Gastroesophageal sphincter (tissue), 4 donors: ENCODE results near the gene PCARE. TPM values are rescaled to one million over a fixed set of nuclear protein-coding genes. Genes with fewer than 3 reads are reported as not detected.

Experiments
- ATAC-seq: fragments of 150-250 bp; one replicate; pipeline ENCODE4 v1.9.1; 2016; ENCODE audit warnings: mild to moderate bottlenecking, moderate library complexity
- H3K27ac ChIP-seq, 4 donors: fragments of 200-600 bp; sonication (generic) in 3 of 4; 1 replicate in 3 of 4; 2 replicates in 1 of 4; pipeline ENCODE4 v1.5.1; 2016 to 2019
- H3K27me3 ChIP-seq: fragments of 200-600 bp; sonication (generic); one replicate; pipeline ENCODE4 v1.5.1; 2019
- H3K36me3 ChIP-seq, 2 donors: fragments of 200-600 bp; sonication (generic); one replicate each; pipeline ENCODE4 v1.5.1; 2019; ENCODE audit warnings: control low read depth in 1 of 2
- H3K4me1 ChIP-seq, 3 donors: fragments of 200-600 bp; sonication (generic); 1 replicate in 2 of 3; 2 replicates in 1 of 3; pipeline ENCODE4 v1.5.1; 2016 to 2019; ENCODE audit warnings: control low read depth in 2 of 3
- H3K4me3 ChIP-seq, 2 donors: fragments of 200-600 bp; sonication (generic); one replicate each; pipeline ENCODE4 v1.5.1; 2019; ENCODE audit warnings: mild to moderate bottlenecking in 1 of 2, moderate library complexity in 1 of 2
- H3K9me3 ChIP-seq, 3 donors: fragments of 200-600 bp; sonication (generic); one replicate each; pipeline ENCODE4 v1.5.1; 2017 to 2019; ENCODE audit warnings: control low read depth in 2 of 3
- EP300 ChIP-seq: sonication (generic); formaldehyde crosslinking; IDR thresholded peaks from one replicate; pipeline ENCODE4 v1.6.1; 2017; ENCODE audit warnings: antibody characterized with exemption, mild to moderate bottlenecking
- POLR2A ChIP-seq, 2 donors: fragments of 450-650 bp; IDR thresholded peaks; one replicate each; pipeline ENCODE4 v1.6.1; 2017; ENCODE audit warnings: antibody characterized with exemption in 2 of 2, mild to moderate bottlenecking in 2 of 2, moderate library complexity in 1 of 2
- POLR2AphosphoS5 ChIP-seq: sonication (generic); formaldehyde crosslinking; IDR thresholded peaks from one replicate; pipeline ENCODE4 v1.6.1; 2017; ENCODE audit warnings: antibody characterized with exemption
- WGBS, 2 donors: methylation state at CpG; one replicate each; pipeline ENCODE4 v1.1.5; 2018; ENCODE audit warnings: low coverage in 1 of 2; 5-methylcytosine and 5-hydroxymethylcytosine counted together
- total RNA-seq, 4 donors: library from RNA; depleted of rRNA; stranded (reverse); fragments of >200 nt; gene quantifications; one replicate each; pipeline ENCODE4 v1.1.0, GENCODE V29; 2016
- TF ChIP-seq, protein P1 (sequence below), 4 experiments: fragments of 200-600 bp in 2 of 4; fragments of 450-650 bp in 2 of 4; sonication (generic) in 1 of 4; IDR thresholded peaks; one replicate each; pipeline ENCODE4 v1.5.1; 2017 to 2019; ENCODE audit warnings: antibody characterized with exemption in 4 of 4, mild to moderate bottlenecking in 2 of 4, moderate library complexity in 2 of 4

PCARE gene
- total RNA-seq, 4 donors from 2014 or later = under 0.01 TPM; not detected in 3

DNA sequence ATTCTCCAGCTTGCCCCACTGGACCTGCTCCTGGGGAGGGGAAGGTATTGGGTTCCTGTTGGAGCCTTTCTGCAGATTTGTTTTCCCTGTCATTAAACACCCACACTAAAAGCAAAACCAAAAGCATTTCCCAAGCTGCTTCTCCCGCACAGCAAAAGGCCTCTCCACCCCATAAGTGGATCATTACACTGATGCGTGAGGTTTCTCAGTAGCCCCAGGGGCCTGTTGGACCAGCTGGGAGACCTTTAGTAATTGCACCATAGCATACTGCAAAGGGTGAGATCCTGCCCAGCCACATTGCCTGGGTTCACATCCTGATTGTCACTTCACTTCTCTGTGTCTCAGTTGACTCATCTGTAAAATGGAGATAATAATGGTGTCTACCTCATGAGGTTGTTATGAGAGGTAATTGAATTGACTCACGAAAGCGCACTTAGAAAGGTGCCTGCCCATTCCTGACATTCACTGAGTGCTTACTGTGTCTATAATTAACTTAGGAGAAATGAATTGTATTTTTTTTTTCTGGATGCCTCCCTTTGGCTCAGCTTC lies 49.4 kb downstream of the PCARE start:
- 71 to 76% methylated on average over 4 of the region's 4 CpGs for WGBS, 2 donors

DNA sequence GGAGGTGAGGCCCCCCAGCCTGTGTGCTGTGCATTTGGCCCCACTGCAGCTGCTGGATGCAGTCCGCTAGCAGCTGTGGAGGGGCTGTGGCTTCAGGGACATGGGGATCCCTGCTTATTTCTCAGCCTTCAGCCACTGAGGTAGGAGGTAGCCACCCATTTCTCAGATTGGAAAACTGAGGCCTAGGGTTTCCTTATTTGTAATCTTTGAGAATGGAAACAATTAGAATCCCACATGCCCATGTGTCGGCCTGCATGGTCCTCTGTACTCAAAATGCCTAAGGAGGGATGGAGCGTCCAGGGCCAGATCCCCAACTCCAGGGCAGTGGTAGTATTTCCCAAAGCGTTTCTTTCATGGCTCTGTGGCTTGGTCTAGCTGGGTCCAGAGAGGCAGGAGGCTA lies 51.1 kb downstream of the PCARE start:
- no peaks in the 10 kb centered on the region for H3K9me3 ChIP-seq
- WGBS, 2 donors = 75 to 93% methylated on average over 2 of the region's 4 CpGs

More for the DNA sequence above, 49.4 kb downstream of the PCARE start:
- Histone ChIP-seq H3K4me3 (no peak overlapping the region), H3K36me3 (peaks cover 0 to 8% of the 10 kb centered on the region in 2 donors), H3K4me1 (no peaks in the 10 kb centered on the region), H3K27ac (no peak overlapping the region), H3K27me3 (no peaks in the 10 kb centered on the region), H3K9me3 (no peaks in the 10 kb centered on the region)
- no peak for ATAC-seq
- TF ChIP-seq EP300 = no peak
- TF ChIP-seq, protein P1, sequence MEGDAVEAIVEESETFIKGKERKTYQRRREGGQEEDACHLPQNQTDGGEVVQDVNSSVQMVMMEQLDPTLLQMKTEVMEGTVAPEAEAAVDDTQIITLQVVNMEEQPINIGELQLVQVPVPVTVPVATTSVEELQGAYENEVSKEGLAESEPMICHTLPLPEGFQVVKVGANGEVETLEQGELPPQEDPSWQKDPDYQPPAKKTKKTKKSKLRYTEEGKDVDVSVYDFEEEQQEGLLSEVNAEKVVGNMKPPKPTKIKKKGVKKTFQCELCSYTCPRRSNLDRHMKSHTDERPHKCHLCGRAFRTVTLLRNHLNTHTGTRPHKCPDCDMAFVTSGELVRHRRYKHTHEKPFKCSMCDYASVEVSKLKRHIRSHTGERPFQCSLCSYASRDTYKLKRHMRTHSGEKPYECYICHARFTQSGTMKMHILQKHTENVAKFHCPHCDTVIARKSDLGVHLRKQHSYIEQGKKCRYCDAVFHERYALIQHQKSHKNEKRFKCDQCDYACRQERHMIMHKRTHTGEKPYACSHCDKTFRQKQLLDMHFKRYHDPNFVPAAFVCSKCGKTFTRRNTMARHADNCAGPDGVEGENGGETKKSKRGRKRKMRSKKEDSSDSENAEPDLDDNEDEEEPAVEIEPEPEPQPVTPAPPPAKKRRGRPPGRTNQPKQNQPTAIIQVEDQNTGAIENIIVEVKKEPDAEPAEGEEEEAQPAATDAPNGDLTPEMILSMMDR (IDR thresholded peaks at IDR 0.05) = no peak
- TF ChIP-seq POLR2A (IDR thresholded peaks at IDR 0.05) = no peak
- TF ChIP-seq POLR2AphosphoS5 = no peak

DNA sequence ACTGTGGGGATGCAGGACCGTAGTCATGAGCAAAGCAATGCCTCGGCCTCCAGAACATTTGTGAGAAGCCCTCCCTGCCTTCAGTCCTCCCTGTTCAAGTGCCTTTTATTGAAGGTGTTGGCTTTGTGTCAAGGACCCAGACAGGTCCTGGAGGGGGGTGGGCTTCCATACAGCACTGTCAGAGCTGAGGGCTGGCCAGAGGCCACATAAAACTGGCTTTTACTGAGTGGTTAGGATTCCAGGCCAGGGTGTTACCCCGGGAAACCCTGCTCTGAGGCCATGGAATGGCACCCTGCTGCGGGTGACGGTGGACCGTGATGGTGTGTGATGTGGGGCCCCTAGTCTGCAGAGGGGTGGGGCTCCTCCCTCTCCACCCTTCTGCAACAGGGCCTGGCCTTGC lies 51.6 kb downstream of the PCARE start:
- Histone ChIP-seq H3K36me3 (peaks cover 0 to 5% of the 10 kb centered on the region in 2 donors), H3K9me3 (no peaks in the 10 kb centered on the region), H3K4me3 (no peak overlapping the region), H3K27me3 (no peaks in the 10 kb centered on the region), H3K4me1 (no peaks in the 10 kb centered on the region), H3K27ac (no peak overlapping the region)
- WGBS, 2 donors = 80% methylated on average over 2 of the region's 6 CpGs; no CpG with 5 or more reads in 1 of the 2 donors
- ATAC-seq = no peak
- TF ChIP-seq, protein P1 (IDR thresholded peaks at IDR 0.05) = no peak
- no peak for TF ChIP-seq EP300
- TF ChIP-seq POLR2AphosphoS5 = no peak
- no peak for TF ChIP-seq POLR2A (IDR thresholded peaks at IDR 0.05)

More for the DNA sequence above, 51.1 kb downstream of the PCARE start:
- Histone ChIP-seq H3K27me3 (no peaks in the 10 kb centered on the region), H3K4me3 (no peak overlapping the region), H3K4me1 (no peaks in the 10 kb centered on the region), H3K27ac (no peak overlapping the region), H3K36me3 (peaks cover 0 to 8% of the 10 kb centered on the region in 2 donors)
- TF ChIP-seq POLR2AphosphoS5 = no peak
- TF ChIP-seq, protein P1 (IDR thresholded peaks at IDR 0.05) = no peak
- no peak for TF ChIP-seq EP300
- TF ChIP-seq POLR2A (IDR thresholded peaks at IDR 0.05) = no peak
- ATAC-seq = no peak

DNA sequence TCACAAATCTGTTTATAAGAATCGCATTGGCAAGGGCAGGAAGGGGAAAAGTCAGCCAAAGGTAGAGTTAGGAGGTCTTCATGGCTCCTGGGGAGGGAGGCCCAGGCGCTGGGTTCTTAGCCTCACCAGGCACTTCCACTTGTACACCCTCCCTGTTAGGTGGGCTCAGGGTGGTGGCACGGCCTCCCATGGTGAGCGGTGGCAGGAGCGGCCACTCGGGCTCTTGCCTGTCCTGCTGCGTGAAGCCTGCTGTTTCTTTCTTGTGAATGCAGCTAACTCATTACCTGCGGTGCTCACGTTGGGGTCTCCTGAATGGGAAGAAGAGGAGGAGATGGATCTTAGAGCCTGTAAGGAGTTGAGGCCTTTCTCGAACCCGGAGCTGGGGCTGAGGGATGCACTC lies 52.4 kb downstream of the PCARE start:
- no peaks in the 10 kb centered on the region for H3K27me3 ChIP-seq
- H3K4me1 ChIP-seq = no peaks in the 10 kb centered on the region
- no peak overlapping the region for H3K27ac ChIP-seq
- no peak overlapping the region for H3K4me3 ChIP-seq
- TF ChIP-seq, protein P1 (IDR thresholded peaks at IDR 0.05) = no peak
- TF ChIP-seq EP300 (no peak), POLR2AphosphoS5 (no peak), POLR2A (IDR thresholded peaks at IDR 0.05) (no peak)
- 71 to 100% methylated on average over 1 to 2 of the region's 11 CpGs for WGBS, 2 donors
- ATAC-seq = no peak
- peaks cover 0 to 2% of the 10 kb centered on the region in 2 donors for H3K36me3 ChIP-seq
- H3K9me3 ChIP-seq = no peaks in the 10 kb centered on the region

DNA sequence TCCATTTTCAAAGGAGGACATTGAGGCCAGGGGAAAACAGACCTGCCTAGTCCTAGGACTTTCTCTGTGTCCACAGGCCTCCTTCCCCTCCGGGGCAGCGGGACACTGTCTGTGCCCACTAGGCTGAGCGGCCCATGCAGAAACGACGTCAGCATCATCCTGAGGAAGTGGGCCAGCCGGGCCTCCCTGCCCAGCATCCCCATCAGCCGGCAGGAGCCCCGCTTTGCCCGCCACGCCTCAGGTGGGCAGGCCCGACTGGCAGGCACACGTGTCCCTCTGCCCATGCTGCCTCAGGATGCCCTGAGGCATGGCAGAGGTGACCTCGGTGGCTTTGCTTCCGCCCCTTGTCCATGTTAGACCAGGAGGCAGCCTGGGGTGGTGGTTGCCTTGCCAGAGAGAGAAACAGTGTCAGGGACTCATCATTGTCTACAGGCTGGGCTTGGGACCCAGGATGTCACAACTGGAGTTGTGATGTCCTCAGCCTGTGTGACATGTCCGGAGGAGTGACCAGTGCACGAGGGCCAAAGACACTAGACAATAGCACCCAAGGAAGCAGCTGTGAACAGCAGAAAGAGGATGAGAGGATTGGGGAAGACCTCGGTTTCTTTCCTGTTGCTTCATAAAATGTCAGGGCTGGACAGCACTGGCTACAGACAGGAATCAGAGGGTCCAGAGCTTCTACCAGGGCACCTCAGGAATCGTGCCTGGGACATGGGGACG lies 56.4 kb downstream of the PCARE start:
- no peak overlapping the region for H3K4me3 ChIP-seq
- no peak for ATAC-seq
- peaks cover 0 to 12% (median 2%) of the 10 kb centered on the region in 3 donors for H3K4me1 ChIP-seq

More for the DNA sequence above, 56.4 kb downstream of the PCARE start:
- H3K27ac ChIP-seq = no peak overlapping the region
- no peaks in the 10 kb centered on the region for H3K9me3 ChIP-seq
- H3K27me3 ChIP-seq = no peaks in the 10 kb centered on the region
- 91% methylated on average over 5 of the region's 19 CpGs; no CpG with 5 or more reads in 1 of the 2 donors for WGBS, 2 donors
- H3K36me3 ChIP-seq = no peaks in the 10 kb centered on the region
- no peak for TF ChIP-seq EP300
- no peak for TF ChIP-seq POLR2A (IDR thresholded peaks at IDR 0.05)
- TF ChIP-seq, protein P1 (IDR thresholded peaks at IDR 0.05) = no peak
- no peak for TF ChIP-seq POLR2AphosphoS5
